HG03432 (cell line): Measurements from ENCODE around the gene G3BP2.
"Not testable (repeated sequence)": the region's sequence is repeated elsewhere in the genome, so short reads cannot be mapped to it uniquely, and the experiment has no call there.

Experiments used
- ATAC-seq: cut with Tn5 transposase; IDR thresholded peaks from one replicate; pipeline ENCODE4 v1.9.1; 2021; ENCODE audit warnings: mild to moderate bottlenecking, moderate library complexity; ENCODE audit not compliant: unreplicated experiment

The G3BP2 gene

GRCh38 chr4:75685546-75686189 lies 12.5 kb upstream of the G3BP2 start:
- no peak for ATAC-seq

DNA sequence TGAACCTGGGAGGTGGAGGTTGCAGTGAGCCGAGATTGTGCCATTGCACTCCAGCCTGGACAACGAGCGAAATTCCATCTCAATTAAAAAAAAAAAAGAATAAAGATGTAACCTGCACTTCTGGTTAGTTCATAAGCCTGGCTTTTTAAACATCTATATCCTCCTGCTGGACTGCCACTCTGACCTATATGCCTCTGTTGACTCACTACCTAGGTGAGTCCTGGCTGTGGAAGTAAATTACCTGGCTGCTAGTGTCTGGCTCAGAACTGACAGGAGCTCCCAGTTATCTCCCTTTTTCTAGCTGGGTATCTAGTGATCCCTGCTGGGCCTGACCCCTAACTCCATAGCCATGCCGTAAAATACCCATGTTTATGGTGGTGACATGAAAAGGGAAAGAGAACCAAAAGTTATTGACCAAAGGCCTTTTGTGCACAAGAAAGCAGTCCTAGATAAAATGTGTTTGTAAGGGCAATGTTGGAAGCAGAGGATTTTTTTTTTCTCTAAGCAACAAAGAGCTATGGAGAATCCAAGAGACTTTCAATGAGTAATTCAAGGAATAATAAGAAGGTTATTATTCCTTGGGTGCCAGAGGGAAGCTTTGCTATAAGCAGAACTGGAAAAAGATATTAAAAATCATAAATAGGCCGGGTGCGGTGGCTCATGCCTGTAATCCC lies 10.4 kb upstream of the G3BP2 start:
- ATAC-seq: no peak

GRCh38 chr4:75679876-75680575 lies 6.8 kb upstream of the G3BP2 start:
- ATAC-seq: no peak

- ATAC-seq: no peak
Measured at GRCh38 chr4:75678965-75679364, 5.8 kb upstream of the G3BP2 start.

DNA sequence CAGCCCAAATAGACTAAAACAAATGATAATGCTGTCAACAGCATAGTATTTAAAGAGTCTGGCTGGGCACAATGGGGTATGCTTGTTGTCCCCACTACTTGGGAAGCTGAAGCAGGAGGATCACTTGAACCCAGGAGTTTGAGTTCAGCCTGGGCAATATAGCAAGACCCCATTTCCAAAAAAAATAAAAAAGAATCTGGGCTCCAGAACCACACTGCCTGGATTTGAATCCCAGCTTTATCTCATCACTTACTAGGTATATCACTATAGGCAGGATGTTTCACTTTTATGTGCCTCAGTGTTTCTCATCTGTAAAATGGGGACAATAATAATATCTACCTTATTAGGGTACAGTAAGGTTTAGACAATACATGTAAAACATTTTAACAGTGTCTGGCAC lies 5.3 kb upstream of the G3BP2 start:
- no peak for ATAC-seq

DNA sequence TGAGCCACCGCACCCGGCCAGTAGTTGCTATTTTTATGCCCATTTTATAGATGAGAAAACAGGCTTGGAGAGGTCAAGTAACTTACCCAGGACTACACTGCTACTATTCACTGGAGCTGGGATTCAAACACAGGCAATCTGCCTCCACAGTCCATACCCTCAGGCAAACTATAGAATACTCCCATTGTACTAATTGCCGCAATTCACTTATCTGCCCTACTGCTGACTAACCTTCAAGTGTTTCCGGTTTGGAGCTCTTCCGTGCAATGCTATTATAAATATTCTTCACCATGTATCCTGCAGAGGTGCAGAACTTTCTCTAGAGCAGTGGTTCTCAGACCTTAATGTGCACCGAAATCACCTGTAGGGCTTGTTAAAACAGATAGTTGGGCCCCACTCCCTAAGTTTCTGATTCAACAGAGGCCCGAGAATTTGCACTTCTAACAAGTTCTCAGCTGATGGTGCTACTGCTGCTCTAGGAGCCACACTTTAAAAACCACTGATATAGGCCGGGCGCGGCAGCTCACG lies 1.9 kb upstream of the G3BP2 start:
- no peak for ATAC-seq

- no peak for ATAC-seq
Measured at GRCh38 chr4:75673959-75674328, 733 bp upstream of the G3BP2 start.

GRCh38 chr4:75672461-75673026 lies 667 bp downstream of the G3BP2 start:
- ATAC-seq: peak; percentile 27

DNA sequence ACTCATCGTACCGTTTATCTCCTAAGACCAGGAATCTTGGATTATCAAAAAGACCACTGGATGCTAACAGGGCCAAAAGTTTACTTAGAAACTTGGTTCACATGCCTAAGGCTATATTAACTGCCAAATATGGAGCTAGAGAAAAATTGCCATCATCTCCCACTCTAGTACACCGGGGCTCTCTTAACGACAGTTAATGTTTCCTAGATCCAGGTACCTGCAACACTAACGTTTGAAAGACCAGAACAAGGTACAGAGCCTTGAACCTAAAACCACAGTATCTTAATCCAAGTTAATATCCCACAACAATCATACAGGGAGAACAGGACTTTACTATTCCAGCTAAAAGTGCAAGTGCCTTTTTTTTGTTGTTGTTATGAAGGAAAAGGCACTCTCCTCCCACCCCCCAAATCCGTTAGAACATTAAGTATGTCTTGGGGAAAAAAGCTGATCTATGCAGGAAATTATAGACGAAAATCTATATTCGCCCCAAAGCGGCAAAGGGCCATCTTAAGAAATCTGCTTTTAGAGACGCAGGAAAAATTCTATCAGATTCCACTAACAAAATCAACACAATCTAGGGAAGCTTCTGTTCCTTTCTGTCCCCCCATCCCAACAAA lies 1.3 kb downstream of the G3BP2 start:
- ATAC-seq: no peak

DNA sequence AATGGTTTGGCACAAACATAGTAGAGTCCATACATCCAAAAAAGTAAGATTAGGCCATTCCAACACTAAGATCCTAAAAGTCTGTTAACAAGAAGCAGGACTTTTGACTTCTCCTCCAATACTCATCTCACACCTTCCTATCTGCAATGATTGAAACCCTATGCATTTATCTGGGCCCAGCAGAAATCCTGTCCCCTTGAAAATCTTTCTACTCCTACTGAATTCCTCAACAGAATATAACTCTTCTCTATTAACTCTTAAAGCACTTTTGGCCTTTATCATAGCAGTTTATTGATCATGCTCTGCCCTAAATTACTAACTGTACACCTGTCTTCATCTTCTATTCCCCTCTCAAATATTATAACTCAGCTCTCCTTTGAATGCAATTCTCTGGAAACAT lies 4.6 kb downstream of the G3BP2 start:
- no peak for ATAC-seq

- not testable (repeated sequence) for ATAC-seq
Measured at GRCh38 chr4:75667636-75668035, 5.6 kb downstream of the G3BP2 start.

GRCh38 chr4:75666299-75666698 lies 6.9 kb downstream of the G3BP2 start:
- no peak for ATAC-seq

GRCh38 chr4:75664604-75665003 lies 8.6 kb downstream of the G3BP2 start:
- ATAC-seq: not testable (repeated sequence)

- no peak for ATAC-seq
Measured at GRCh38 chr4:75662626-75663025, 10.6 kb downstream of the G3BP2 start.

DNA sequence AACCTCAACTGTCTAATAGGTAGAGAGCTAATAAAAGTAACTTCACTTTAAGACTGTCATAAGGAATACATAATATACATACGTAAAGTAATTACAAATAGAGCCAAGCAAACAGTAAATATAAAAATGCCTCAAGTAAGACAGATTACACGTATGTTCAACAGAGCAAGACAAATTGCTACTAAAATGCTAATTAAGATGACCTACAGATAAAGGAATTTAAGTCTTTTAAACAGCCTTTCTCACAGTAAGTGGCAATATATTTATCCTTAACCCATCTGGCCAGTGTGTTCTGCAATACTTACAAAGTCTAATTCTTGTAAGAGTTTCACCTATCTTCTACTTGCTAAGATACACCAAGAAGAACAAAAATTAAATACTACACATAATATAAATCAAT lies 12.7 kb downstream of the G3BP2 start:
- no peak for ATAC-seq

DNA sequence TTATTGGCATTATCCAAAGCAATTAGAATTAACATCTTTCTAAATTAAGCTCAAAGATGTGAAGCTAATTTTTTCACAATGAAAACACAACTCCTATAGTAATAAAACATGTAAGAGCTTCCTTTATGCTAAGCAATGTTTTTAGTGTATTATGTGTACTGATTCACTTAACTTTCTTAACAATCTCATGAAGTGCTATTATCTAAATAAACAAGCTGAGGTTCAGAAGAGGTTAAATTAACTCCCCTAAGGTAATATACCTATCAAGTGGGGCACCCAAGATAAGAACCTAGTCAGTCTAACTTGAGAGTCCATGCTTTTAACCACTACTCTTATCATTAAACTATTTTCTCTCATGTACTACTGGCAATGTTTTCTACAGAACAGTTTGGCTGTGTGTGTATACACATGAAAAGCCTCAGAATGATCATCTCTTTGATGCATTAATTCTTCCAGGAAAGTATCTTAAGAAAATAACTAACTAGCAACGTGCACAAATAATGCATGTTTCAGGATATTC lies 13.6 kb downstream of the G3BP2 start:
- no peak for ATAC-seq

DNA sequence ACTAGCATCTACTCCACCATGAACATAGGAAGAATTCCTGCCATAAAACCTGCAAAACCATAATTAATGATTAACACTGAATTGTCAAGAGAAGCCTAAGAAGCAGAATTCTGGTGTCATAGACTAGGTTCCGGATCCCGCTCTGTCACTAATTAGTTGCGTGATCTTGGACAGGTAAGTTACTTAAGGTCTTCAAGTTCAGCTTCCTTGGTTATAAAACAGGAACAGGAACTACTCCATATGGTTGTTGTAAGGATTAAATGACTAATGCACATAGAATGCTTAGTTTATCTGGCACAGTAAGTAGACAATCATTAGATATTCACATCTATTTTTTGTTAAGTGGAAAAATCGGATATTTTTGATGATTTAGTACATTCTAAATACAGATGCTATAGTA lies 14.3 kb downstream of the G3BP2 start:
- ATAC-seq: no peak

- no peak for ATAC-seq
Measured at GRCh38 chr4:75655562-75655961, 17.6 kb downstream of the G3BP2 start.

GRCh38 chr4:75654905-75655304 lies 18.3 kb downstream of the G3BP2 start:
- no peak for ATAC-seq

DNA sequence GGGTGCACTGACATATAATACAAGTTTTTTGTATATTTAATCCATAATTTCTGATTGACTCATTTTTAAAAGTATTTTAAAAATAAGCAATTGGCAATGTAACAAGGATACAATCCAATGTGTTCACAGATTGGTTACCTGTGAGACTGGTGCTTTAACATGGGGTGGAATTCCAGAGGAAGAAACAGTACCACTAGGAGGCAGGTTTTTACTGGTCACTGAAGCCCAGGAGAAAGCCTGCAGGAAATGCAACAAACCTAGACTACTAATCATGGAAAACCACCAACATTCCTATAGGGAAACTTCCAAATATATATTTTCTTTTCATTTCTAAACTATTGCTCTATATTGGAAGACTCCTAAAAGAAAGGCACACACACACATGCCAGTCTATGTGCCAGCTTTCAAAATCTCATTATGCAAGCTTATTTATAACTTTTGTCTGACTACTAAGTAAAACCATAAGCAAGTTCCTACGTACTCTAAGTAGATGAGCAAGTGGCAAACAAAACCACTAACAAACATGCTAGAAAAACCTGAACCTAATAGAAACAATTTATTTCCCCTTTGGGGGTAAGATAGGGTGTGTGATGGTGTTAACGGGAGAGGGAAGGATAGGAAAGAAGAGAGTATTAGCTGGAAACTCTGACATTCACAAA lies 19.2 kb downstream of the G3BP2 start:
- ATAC-seq: no peak
